ENCODE results near the gene PPP5C. TPM values are rescaled to one million over a fixed set of nuclear protein-coding genes. Genes with fewer than 3 reads are reported as not detected.
"Not testable (repeated sequence)": the region's sequence is repeated elsewhere in the genome, so short reads cannot be mapped to it uniquely, and the experiment has no call there.

The PPP5C gene
- total RNA-seq, 1 experiment from 2014 or later = 97.7 TPM

DNA sequence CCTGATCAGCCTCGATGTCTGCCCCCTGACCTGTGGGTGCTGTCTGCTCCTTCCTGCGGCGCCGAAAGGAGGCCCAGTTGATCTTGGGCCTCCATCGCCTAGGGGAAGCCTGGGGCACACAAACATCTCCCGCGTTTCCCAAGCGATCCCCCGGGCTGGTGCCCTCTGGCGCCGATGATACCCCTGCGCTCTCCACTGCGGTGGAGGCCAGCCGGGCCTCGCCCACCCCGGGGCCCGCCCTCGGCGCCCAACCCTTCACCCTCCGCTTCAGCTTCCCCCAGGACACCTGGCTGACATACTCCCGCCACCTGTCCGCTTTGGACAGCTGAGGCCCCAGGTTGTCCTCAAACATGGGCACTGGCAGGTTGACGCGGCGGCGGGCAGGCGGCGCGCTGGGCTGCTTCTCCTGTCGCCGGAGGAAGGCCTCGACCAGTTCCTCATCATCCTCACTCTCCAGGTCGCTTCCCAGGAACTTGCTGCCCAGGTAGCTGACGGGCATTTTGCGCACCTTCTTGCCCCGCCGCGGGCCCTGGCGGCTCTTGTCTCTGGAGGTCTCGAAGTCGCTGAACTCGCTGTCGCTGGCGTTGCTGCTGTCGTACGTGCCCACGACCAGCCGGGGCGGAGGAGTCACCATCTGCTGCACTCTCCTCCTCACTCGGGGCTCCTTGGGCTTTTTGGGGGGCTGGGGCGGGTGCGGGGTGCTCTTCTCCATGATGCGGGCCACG is 65.2 kb downstream of the PPP5C start:
- no peak for DNase-seq
- Histone ChIP-seq H3K27ac (no peak overlapping the region; the same call in 1 of the 2 replicates), H3K9me3 (replicated peaks) (no peaks in the 10 kb centered on the region), H3K27me3 (no peaks in the 10 kb centered on the region), H3K4me1 (peaks cover 8% of the 10 kb centered on the region; the same call in 1 of the 2 replicates), H3K4me3 (peak overlapping the region; percentile 77), H3K36me3 (peaks cover 9% of the 10 kb centered on the region)

GRCh38 chr19:46412650-46413261 is 65.9 kb downstream of the PPP5C start:
- Histone ChIP-seq H3K4me1 (peaks cover 8% of the 10 kb centered on the region; the same call in 1 of the 2 replicates), H3K27me3 (no peaks in the 10 kb centered on the region)

DNA sequence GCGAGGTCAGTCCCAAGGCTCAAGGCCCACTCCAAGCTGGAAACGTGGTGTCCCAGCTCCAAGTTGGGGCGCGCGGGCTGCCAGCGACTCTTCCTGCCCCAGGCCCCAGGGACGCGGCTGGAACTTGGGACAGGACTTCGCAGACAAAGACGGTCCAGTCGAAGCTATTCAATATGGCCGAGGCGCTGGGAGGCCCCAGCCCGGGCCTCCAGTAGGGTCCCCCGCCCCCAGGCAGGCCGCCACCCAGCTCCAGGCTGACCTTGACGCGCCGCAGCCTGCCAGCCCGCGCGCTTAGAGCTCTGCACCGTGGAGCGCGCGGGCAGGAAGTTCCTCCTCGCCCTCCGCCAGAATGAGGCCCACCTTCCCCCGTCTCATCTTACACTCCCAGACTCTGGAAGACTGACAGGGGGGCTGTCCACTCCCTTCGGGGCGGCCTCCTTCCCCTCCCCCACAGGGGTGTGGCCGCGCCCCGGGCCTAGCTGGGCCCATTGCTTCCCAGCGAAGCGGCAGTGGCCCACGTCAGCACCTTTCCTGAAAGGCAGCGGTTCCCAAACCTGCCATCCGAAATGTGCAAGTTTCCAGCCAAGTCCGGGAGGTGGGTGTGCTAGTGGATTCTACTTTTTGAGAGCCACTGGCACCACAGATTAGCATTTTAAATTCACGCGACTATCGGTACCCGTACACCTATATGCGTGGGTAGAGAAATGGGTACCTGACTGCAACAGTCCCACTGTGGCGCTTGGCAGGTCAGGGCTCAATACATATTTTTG is 66.6 kb downstream of the PPP5C start, which contains the start of gene CCDC8:
TSS of gene CCDC8 (minus strand) at position 303 of the 770 bp plus-strand sequence. CDS start 754 bp downstream, outside the sequence.
- Histone ChIP-seq H3K9me3 (replicated peaks) (no peaks in the 10 kb centered on the region), H3K27ac (peak within 1 kb of the TSS; percentile 80), H3K36me3 (peaks cover 9% of the 10 kb centered on the region), H3K27me3 (no peaks in the 10 kb centered on the region), H3K4me3 (peak within 1 kb of the TSS; percentile 77), H3K4me1 (peaks cover 8% of the 10 kb centered on the region; the same call in 1 of the 2 replicates)
- DNase-seq = peak; percentile 98

More at GRCh38 chr19:46412650-46413261, 65.9 kb downstream of the PPP5C start:
- Histone ChIP-seq H3K36me3 (peaks cover 9% of the 10 kb centered on the region), H3K27ac (peak overlapping the region; percentile 80), H3K9me3 (replicated peaks) (no peaks in the 10 kb centered on the region), H3K4me3 (peak overlapping the region; percentile 77)
- no peak for DNase-seq

DNA sequence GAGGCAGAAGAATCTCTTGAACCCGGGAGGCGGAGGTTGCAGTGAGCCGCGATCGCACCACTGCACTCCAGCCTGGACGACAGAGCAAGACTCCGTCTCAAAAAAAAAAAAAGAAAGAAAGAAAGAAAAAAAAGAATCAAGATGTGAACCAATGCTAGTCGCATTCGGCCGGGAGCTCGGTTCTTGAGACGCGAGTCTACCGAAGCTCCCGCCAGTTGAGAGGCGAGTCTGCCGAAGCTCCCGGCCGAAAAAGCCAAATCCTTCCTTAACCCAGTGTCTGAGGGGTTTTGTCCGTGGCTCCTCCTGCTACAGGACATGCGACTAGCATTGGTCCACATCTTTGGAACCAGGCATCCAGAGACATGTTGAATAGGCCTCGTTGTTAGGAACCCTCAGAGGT is 68.0 kb downstream of the PPP5C start:
- not testable (repeated sequence) for H3K27ac ChIP-seq; H3K9me3 ChIP-seq (replicated peaks); H3K4me3 ChIP-seq; H3K4me1 ChIP-seq; H3K27me3 ChIP-seq; H3K36me3 ChIP-seq; DNase-seq

GRCh38 chr19:46415804-46416709 is 69.2 kb downstream of the PPP5C start:
- not testable (repeated sequence) for H3K4me1 ChIP-seq; H3K36me3 ChIP-seq; H3K27me3 ChIP-seq; H3K9me3 ChIP-seq (replicated peaks)
- peak; percentile 96 to 97 for DNase-seq
- Histone ChIP-seq H3K4me3 (peak overlapping the region; percentile 58), H3K27ac (peak overlapping the region; percentile 32)

DNA sequence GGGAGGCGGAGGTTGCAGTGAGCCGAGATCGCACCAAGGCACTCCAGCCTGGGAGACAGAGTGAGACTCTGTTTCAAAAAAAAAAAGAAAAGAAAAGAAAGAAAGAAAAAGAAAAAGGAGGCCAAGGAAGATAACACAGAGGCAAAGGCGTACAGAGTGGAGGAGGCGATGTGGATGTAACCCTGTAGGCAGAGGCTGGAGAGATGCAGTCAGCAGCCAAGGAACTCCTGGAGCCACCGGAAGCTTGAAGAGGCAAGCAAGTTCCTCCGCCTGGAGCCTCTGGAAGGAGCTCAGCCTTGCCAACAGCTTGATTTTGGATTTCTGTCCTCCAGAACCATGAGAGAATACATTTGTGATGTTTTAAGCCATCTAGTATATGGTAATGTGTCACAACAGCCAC is 73.2 kb downstream of the PPP5C start:
- H3K27ac ChIP-seq = no peak overlapping the region
- no peaks in the 10 kb centered on the region for H3K36me3 ChIP-seq
- DNase-seq = no peak
- H3K27me3 ChIP-seq = 0 out of 2 replicates have a peak, but pooled peaks cover 3% of the 10 kb centered on the region
- H3K4me1 ChIP-seq = 0 out of 2 replicates have a peak, but pooled peaks cover 5% of the 10 kb centered on the region
- no peak overlapping the region for H3K4me3 ChIP-seq
- H3K9me3 ChIP-seq (replicated peaks) = no peaks in the 10 kb centered on the region

GRCh38 chr19:46422344-46422743 is 75.5 kb downstream of the PPP5C start:
- H3K4me1 ChIP-seq = no peaks in the 10 kb centered on the region
- no peak overlapping the region for H3K27ac ChIP-seq
- DNase-seq = no peak
- no peaks in the 10 kb centered on the region for H3K36me3 ChIP-seq
- 0 out of 2 replicates have a peak, but pooled peaks cover 3% of the 10 kb centered on the region for H3K27me3 ChIP-seq
- no peak overlapping the region for H3K4me3 ChIP-seq
- H3K9me3 ChIP-seq (replicated peaks) = no peaks in the 10 kb centered on the region

DNA sequence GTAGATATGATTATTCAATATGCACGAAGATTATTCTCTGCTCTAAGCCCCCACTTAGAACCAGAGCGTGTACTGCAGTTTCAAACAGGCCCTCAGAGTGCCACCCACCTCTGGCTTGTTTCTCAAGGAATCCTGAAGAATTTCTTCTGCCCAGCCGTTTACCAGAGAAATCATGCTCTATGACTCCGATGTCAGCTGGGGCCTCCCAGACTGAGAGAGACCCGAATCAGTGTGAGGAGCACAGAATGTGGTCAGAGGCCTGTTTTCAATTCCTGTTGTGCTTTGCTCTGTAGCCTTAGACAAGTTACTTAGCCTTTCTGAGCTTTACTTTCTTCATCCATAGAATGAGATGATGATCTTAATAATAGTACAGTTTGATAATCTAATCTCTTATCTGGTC is 76.3 kb downstream of the PPP5C start:
- Histone ChIP-seq H3K36me3 (no peaks in the 10 kb centered on the region), H3K27me3 (0 out of 2 replicates have a peak, but pooled peaks cover 3% of the 10 kb centered on the region), H3K9me3 (replicated peaks) (no peaks in the 10 kb centered on the region), H3K4me3 (no peak overlapping the region), H3K4me1 (no peaks in the 10 kb centered on the region), H3K27ac (no peak overlapping the region)
- no peak for DNase-seq

GRCh38 chr19:46426035-46426505 is 79.2 kb downstream of the PPP5C start:
- no peak for DNase-seq
- H3K4me3 ChIP-seq = no peak overlapping the region
- H3K27ac ChIP-seq = no peak overlapping the region
- 0 out of 2 replicates have a peak, but pooled peaks cover 3% of the 10 kb centered on the region for H3K27me3 ChIP-seq
- H3K9me3 ChIP-seq (replicated peaks) = no peaks in the 10 kb centered on the region
- H3K36me3 ChIP-seq = no peaks in the 10 kb centered on the region
- H3K4me1 ChIP-seq = no peaks in the 10 kb centered on the region

- Histone ChIP-seq H3K4me1 (peaks cover under 1% of the 10 kb centered on the region; the same call in 1 of the 2 replicates), H3K36me3 (no peaks in the 10 kb centered on the region), H3K27me3 (no peaks in the 10 kb centered on the region), H3K27ac (no peak overlapping the region), H3K9me3 (replicated peaks) (no peaks in the 10 kb centered on the region), H3K4me3 (no peak overlapping the region)
- DNase-seq = no peak
Observed at GRCh38 chr19:46426506-46427162, 79.7 kb downstream of the PPP5C start.

DNA sequence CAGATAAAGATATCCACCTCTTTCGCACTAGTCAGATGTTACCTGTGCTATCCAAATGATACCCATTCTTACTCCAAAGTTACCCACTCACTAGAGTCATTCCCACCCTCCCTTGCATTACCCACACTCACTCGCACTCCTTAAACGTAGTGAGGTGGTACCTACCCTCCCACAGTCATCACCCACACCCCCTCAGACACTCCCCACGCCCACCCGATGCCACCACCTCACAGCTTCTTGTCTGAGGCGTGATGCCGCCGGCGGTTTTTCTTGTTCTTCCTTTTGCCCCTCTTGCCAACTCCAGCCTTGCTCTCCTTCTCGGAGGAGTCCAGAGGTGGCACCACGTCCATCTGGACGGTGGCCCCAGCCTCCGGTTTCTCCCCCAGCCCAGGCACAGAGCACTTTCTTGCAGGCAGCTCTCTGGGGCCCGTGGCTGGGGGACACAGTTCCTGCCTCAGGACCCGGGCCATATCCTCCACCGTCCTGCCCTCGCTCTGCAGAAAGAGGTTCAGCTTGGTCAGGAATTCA is 80.7 kb downstream of the PPP5C start:
- no peak overlapping the region for H3K27ac ChIP-seq
- no peaks in the 10 kb centered on the region for H3K36me3 ChIP-seq
- no peak overlapping the region for H3K4me3 ChIP-seq
- H3K4me1 ChIP-seq = peaks cover 3% of the 10 kb centered on the region; the same call in 1 of the 2 replicates
- H3K9me3 ChIP-seq (replicated peaks) = no peaks in the 10 kb centered on the region
- DNase-seq = no peak
- no peaks in the 10 kb centered on the region for H3K27me3 ChIP-seq

DNA sequence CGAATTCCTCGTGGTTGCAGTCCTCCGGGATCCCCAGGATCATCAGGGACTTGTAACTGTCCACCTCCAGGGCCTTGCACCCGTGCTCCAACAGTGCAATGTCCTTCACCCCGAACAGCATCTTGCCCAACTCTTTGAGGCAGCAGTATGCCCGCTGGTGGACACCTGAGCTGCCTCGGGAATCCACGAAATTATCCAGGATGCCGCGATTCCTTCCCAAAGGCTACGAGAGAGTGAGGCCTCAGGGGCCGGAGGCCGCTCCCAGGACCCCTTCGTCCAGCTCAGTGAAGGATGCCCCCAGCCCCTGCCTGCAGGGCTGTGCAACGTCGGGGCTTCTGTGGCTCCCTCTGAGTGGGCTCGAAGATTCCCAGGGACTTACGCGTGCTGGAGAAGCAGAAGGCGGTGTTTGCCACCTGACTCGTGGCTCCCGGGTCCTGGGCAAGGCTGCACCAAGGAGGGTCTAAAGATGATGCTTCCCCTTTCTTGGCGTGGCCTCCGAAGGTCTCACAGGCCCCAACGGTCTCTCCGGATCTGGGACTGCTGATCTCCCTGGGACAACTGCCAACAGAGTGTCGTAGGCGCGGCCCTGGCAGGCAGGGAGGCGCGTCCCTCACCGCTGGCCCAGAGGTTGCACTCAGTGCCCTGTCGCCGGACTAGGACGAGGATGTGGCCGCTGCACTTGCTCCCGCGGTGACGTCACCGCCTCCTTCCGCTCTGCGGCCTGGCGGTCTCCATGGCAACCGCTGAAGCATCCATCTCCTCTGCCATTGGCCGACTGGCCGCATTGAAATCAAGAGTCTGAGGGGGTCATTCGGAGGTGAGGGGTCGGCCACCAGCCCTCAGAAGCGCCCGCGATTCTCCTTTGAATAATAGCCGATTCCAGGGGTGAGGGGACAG is 81.6 kb downstream of the PPP5C start, which contains the start of gene PNMA8C:
TSS of gene PNMA8C (minus strand) at position 698 of the 897 bp plus-strand sequence. CDS start at position 121, 577 bp downstream.
- Histone ChIP-seq H3K9me3 (replicated peaks) (no peaks in the 10 kb centered on the region), H3K27ac (no peak within 1 kb of the TSS), H3K4me3 (no peak within 1 kb of the TSS), H3K36me3 (no peaks in the 10 kb centered on the region), H3K27me3 (no peaks in the 10 kb centered on the region), H3K4me1 (peaks cover 3% of the 10 kb centered on the region; the same call in 1 of the 2 replicates)
- peak; percentile 36 to 41 for DNase-seq

All from SJCRH30 (cell line).